Liver (tissue), 9 donors: ENCODE results near the gene ESRRA. TPM values are rescaled to one million over a fixed set of nuclear protein-coding genes. Genes with fewer than 3 reads are reported as not detected.

Source experiments
- DNase-seq: peaks from one replicate; pipeline ENCODE4 v3.0.0-alpha.2; 2017; ENCODE audit warnings: low spot score
- H3K27ac ChIP-seq, 2 donors: one replicate each; pipeline ENCODE4 v1.7.0; 2013; ENCODE audit warnings: inconsistent platforms in 2 of 2, low read length in 2 of 2, control low read depth in 1 of 2, low read depth in 1 of 2, mild to moderate bottlenecking in 1 of 2
- H3K27me3 ChIP-seq, 4 donors: one replicate each; pipeline versions ENCODE4 v1.6.1 to v1.7.0; 2013; ENCODE audit warnings: low read length in 3 of 4, inconsistent platforms in 1 of 4, mild to moderate bottlenecking in 1 of 4, moderate library complexity in 1 of 4; ENCODE audit not compliant: control insufficient read depth in 4 of 4, insufficient read depth in 4 of 4
- H3K36me3 ChIP-seq, 4 donors: one replicate each; pipeline versions ENCODE4 v1.6.1 to v1.7.0; 2013; ENCODE audit warnings: low read length in 3 of 4, mild to moderate bottlenecking in 3 of 4, low read depth in 1 of 4, moderate library complexity in 1 of 4; ENCODE audit not compliant: control insufficient read depth in 4 of 4, insufficient read depth in 3 of 4
- H3K4me1 ChIP-seq, 4 donors: one replicate each; pipeline versions ENCODE4 v1.6.1 to v1.7.0; 2013; ENCODE audit warnings: low read length in 3 of 4, mild to moderate bottlenecking in 3 of 4, moderate library complexity in 1 of 4; ENCODE audit not compliant: control insufficient read depth in 4 of 4, insufficient read depth in 4 of 4
- H3K4me3 ChIP-seq, 3 donors: one replicate each; pipeline versions ENCODE4 v1.6.1 to v1.7.0; 2013; ENCODE audit warnings: low read length in 3 of 3, control low read depth in 1 of 3, low read depth in 1 of 3, mild to moderate bottlenecking in 1 of 3
- H3K9ac ChIP-seq, 2 donors: one replicate each; pipeline ENCODE4 v1.7.0; 2013; ENCODE audit warnings: low read length in 2 of 2, mild to moderate bottlenecking in 2 of 2, moderate library complexity in 2 of 2, control low read depth in 1 of 2, low read depth in 1 of 2
- H3K9me3 ChIP-seq, 4 donors: one replicate each; pipeline versions ENCODE4 v1.6.1 to v1.7.0; 2013; ENCODE audit warnings: low read length in 3 of 4; ENCODE audit not compliant: control insufficient read depth in 4 of 4
- EGR1 ChIP-seq, 2 donors: IDR thresholded peaks; 2 replicates each; pipeline ENCODE4 v1.6.1; 2016 to 2018; ENCODE audit warnings: antibody characterized with exemption in 2 of 2, low read depth in 2 of 2
- FOXA1 ChIP-seq: IDR thresholded peaks from 2 replicates; pipeline ENCODE4 v1.6.1; 2016; ENCODE audit warnings: antibody characterized with exemption
- FOXA2 ChIP-seq: IDR thresholded peaks from 2 replicates; pipeline ENCODE4 v1.6.1; 2016; ENCODE audit warnings: antibody characterized with exemption
- GABPA ChIP-seq, 2 donors: IDR thresholded peaks in 1 of 2; conservative IDR thresholded peaks in 1 of 2; 2 replicates each; pipeline ENCODE4 v1.6.1; 2016; ENCODE audit warnings: antibody characterized with exemption in 2 of 2, mild to moderate bottlenecking in 1 of 2, moderate library complexity in 1 of 2
- HNF4A ChIP-seq, 2 donors: conservative IDR thresholded peaks; 2 replicates each; pipeline ENCODE4 v1.6.1; 2016; ENCODE audit warnings: antibody characterized with exemption in 2 of 2, mild to moderate bottlenecking in 2 of 2
- HNF4G ChIP-seq: IDR thresholded peaks from 2 replicates; pipeline ENCODE4 v1.6.1; 2016; ENCODE audit warnings: antibody characterized with exemption
- JUND ChIP-seq, 2 donors: IDR thresholded peaks; 2 replicates each; pipeline ENCODE4 v1.6.1; 2016; ENCODE audit warnings: antibody characterized with exemption in 2 of 2
- NR2F2 ChIP-seq: IDR thresholded peaks from 2 replicates; pipeline ENCODE4 v1.6.1; 2016; ENCODE audit warnings: antibody characterized with exemption
- RAD21 ChIP-seq, 2 donors: IDR thresholded peaks; 2 replicates each; pipeline ENCODE4 v1.6.1; 2016; ENCODE audit warnings: antibody characterized with exemption in 2 of 2, mild to moderate bottlenecking in 2 of 2
- RXRA ChIP-seq, 2 donors: IDR thresholded peaks; 2 replicates each; pipeline ENCODE4 v1.6.1; 2017 to 2018; ENCODE audit warnings: antibody characterized with exemption in 2 of 2, mild to moderate bottlenecking in 1 of 2
- SP1 ChIP-seq: IDR thresholded peaks from 2 replicates; pipeline ENCODE4 v1.6.1; 2018; ENCODE audit warnings: antibody characterized with exemption, mild to moderate bottlenecking
- TAF1 ChIP-seq: conservative IDR thresholded peaks from 2 replicates; pipeline ENCODE4 v1.6.1; 2016; ENCODE audit warnings: antibody characterized with exemption, mild to moderate bottlenecking
- YY1 ChIP-seq: IDR thresholded peaks from 2 replicates; pipeline ENCODE4 v1.6.1; 2016; ENCODE audit warnings: antibody characterized with exemption, mild to moderate bottlenecking
- WGBS: extraction: QIAGEN DNeasy Blood & Tissue Kit; methylation state at CpG from one replicate; pipeline ENCODE4 v1.1.7; 2013; 5-methylcytosine and 5-hydroxymethylcytosine counted together
- polyA plus RNA-seq, 2 donors: library from polyadenylated mRNA; stranded (reverse) in 1 of 2; unstranded in 1 of 2; fragments of 200-250 nt in 1 of 2; fragments of >200 nt in 1 of 2; fragmentation: Nextera tagmentation in 1 of 2; extraction: Ambion mirVana in 1 of 2; gene quantifications; one replicate each; pipeline versions ENCODE4 v1.2.1 to v1.2.3, GENCODE V29; 2013 to 2015
- total RNA-seq, 2 donors: library from RNA; depleted of rRNA; stranded (reverse); fragments of >200 nt; gene quantifications; one replicate each; pipeline ENCODE4 v1.2.3, GENCODE V29; 2014
- TF ChIP-seq, protein P1 (sequence below): IDR thresholded peaks from 2 replicates; pipeline ENCODE4 v1.6.1; 2016; ENCODE audit warnings: antibody characterized with exemption
- TF ChIP-seq, protein P2 (sequence below): IDR thresholded peaks from 2 replicates; pipeline ENCODE4 v1.6.1; 2016; ENCODE audit warnings: antibody characterized with exemption
- TF ChIP-seq, protein P3 (sequence below): IDR thresholded peaks from 2 replicates; pipeline ENCODE4 v1.6.1; 2016; ENCODE audit warnings: antibody characterized with exemption, mild to moderate bottlenecking
- TF ChIP-seq, protein P4 (sequence below): fragments of 150-350 bp; IDR thresholded peaks from 2 replicates; pipeline ENCODE4 v1.5.1; 2017; ENCODE audit warnings: improper control_type of control experiment, low read depth, low read length; ENCODE audit not compliant: missing input control
- TF ChIP-seq, protein P5 (sequence below): IDR thresholded peaks from 2 replicates; pipeline ENCODE4 v1.6.1; 2016; ENCODE audit warnings: antibody characterized with exemption
- donor health status: healthy.
- donor health status: healthy.
- donor health status: healthy.
- donor health status: healthy.
- donor health status: healthy.

ESRRA gene
- total and polyA plus RNA-seq, 4 donors, result 13.9 to 64.8 (median 37.5) TPM

DNA sequence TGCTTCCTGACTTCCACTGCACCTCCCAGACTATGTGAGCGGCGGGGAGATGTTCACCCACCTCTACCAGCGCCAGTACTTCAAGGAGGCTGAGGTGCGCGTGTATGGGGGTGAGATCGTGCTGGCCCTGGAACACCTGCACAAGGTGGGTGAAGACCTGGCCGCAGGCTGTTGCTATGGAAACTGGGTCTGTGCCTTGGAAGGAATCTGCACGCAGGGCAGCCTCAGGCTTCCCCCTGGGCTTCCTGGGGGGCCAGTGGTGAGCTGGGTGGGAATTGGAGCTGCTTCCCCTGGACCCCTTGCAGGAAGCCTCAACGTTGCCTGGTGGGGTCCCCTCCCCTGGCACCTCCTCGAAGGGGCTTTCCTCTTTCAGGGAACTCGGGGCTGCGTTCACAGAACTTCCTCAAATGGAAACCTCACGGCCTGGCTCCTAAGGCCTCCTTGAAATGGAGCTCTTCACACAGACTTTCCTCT lies 55.2 kb downstream of the ESRRA start:
- Histone ChIP-seq H3K9me3 (no peaks in the 10 kb centered on the region), H3K36me3 (peaks cover 9 to 32% (median 21%) of the 10 kb centered on the region in 4 donors), H3K4me1 (peaks cover 9 to 23% (median 17%) of the 10 kb centered on the region in 4 donors), H3K9ac (no peak overlapping the region), H3K27me3 (no peaks in the 10 kb centered on the region), H3K4me3 (no peak overlapping the region), H3K27ac (no peak overlapping the region)
- TF ChIP-seq JUND (IDR thresholded peaks at IDR 0.05) (no peak), SP1 (no peak), FOXA2 (no peak), EGR1 (IDR thresholded peaks at IDR 0.05; ENCODE audit: low read depth in 2 of 2) (no peak), FOXA1 (no peak), HNF4A (conservative IDR thresholded peaks at IDR 0.05) (no peak), TAF1 (no peak), RAD21 (IDR thresholded peaks at IDR 0.05) (no peak), HNF4G (no peak), NR2F2 (no peak), GABPA (IDR thresholded peaks at IDR 0.05 in 1 of 2, conservative IDR thresholded peaks at IDR 0.05 in 1 of 2) (no peak), YY1 (no peak), RXRA (IDR thresholded peaks at IDR 0.05) (no peak)
- TF ChIP-seq, protein P1, sequence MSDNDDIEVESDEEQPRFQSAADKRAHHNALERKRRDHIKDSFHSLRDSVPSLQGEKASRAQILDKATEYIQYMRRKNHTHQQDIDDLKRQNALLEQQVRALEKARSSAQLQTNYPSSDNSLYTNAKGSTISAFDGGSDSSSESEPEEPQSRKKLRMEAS, result no peak
- TF ChIP-seq, protein P2, sequence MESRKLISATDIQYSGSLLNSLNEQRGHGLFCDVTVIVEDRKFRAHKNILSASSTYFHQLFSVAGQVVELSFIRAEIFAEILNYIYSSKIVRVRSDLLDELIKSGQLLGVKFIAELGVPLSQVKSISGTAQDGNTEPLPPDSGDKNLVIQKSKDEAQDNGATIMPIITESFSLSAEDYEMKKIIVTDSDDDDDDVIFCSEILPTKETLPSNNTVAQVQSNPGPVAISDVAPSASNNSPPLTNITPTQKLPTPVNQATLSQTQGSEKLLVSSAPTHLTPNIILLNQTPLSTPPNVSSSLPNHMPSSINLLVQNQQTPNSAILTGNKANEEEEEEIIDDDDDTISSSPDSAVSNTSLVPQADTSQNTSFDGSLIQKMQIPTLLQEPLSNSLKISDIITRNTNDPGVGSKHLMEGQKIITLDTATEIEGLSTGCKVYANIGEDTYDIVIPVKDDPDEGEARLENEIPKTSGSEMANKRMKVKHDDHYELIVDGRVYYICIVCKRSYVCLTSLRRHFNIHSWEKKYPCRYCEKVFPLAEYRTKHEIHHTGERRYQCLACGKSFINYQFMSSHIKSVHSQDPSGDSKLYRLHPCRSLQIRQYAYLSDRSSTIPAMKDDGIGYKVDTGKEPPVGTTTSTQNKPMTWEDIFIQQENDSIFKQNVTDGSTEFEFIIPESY, result no peak
- TF ChIP-seq, protein P3, sequence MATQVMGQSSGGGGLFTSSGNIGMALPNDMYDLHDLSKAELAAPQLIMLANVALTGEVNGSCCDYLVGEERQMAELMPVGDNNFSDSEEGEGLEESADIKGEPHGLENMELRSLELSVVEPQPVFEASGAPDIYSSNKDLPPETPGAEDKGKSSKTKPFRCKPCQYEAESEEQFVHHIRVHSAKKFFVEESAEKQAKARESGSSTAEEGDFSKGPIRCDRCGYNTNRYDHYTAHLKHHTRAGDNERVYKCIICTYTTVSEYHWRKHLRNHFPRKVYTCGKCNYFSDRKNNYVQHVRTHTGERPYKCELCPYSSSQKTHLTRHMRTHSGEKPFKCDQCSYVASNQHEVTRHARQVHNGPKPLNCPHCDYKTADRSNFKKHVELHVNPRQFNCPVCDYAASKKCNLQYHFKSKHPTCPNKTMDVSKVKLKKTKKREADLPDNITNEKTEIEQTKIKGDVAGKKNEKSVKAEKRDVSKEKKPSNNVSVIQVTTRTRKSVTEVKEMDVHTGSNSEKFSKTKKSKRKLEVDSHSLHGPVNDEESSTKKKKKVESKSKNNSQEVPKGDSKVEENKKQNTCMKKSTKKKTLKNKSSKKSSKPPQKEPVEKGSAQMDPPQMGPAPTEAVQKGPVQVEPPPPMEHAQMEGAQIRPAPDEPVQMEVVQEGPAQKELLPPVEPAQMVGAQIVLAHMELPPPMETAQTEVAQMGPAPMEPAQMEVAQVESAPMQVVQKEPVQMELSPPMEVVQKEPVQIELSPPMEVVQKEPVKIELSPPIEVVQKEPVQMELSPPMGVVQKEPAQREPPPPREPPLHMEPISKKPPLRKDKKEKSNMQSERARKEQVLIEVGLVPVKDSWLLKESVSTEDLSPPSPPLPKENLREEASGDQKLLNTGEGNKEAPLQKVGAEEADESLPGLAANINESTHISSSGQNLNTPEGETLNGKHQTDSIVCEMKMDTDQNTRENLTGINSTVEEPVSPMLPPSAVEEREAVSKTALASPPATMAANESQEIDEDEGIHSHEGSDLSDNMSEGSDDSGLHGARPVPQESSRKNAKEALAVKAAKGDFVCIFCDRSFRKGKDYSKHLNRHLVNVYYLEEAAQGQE, result no peak
- TF ChIP-seq, protein P4, sequence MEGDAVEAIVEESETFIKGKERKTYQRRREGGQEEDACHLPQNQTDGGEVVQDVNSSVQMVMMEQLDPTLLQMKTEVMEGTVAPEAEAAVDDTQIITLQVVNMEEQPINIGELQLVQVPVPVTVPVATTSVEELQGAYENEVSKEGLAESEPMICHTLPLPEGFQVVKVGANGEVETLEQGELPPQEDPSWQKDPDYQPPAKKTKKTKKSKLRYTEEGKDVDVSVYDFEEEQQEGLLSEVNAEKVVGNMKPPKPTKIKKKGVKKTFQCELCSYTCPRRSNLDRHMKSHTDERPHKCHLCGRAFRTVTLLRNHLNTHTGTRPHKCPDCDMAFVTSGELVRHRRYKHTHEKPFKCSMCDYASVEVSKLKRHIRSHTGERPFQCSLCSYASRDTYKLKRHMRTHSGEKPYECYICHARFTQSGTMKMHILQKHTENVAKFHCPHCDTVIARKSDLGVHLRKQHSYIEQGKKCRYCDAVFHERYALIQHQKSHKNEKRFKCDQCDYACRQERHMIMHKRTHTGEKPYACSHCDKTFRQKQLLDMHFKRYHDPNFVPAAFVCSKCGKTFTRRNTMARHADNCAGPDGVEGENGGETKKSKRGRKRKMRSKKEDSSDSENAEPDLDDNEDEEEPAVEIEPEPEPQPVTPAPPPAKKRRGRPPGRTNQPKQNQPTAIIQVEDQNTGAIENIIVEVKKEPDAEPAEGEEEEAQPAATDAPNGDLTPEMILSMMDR, result no peak
- 85% methylated on average over 13 of the region's 13 CpGs for WGBS
- DNase-seq, result no peak

DNA sequence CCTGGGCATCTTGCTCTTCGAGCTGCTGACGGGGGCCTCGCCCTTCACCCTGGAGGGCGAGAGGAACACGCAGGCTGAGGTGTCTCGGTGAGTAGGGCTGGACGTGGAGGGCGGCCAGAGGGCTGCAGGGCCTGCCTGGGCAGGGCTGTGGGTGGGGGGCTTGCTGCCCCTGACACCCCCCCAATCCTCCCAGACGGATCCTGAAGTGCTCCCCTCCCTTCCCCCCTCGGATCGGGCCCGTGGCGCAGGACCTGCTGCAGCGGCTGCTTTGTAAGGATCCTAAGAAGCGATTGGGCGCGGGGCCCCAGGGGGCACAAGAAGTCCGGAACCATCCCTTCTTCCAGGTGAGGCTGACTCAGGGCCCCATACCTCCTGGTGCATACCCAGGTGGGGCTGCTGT lies 56.3 kb downstream of the ESRRA start:
- Histone ChIP-seq H3K4me1 (peaks cover 9 to 22% (median 16%) of the 10 kb centered on the region in 4 donors), H3K9me3 (no peaks in the 10 kb centered on the region), H3K9ac (no peak overlapping the region), H3K27ac (no peak overlapping the region), H3K27me3 (no peaks in the 10 kb centered on the region), H3K36me3 (peaks cover 15 to 37% (median 26%) of the 10 kb centered on the region in 4 donors), H3K4me3 (no peak overlapping the region)
- WGBS, result 94% methylated on average over 18 of the region's 18 CpGs
- DNase-seq, result no peak
- TF ChIP-seq RXRA (IDR thresholded peaks at IDR 0.05) (no peak), EGR1 (IDR thresholded peaks at IDR 0.05; ENCODE audit: low read depth in 2 of 2) (no peak), NR2F2 (no peak), RAD21 (IDR thresholded peaks at IDR 0.05) (no peak), HNF4G (no peak)
- TF ChIP-seq, protein P4, result no peak
- TF ChIP-seq, protein P5, sequence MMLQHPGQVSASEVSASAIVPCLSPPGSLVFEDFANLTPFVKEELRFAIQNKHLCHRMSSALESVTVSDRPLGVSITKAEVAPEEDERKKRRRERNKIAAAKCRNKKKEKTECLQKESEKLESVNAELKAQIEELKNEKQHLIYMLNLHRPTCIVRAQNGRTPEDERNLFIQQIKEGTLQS, result no peak
- TF ChIP-seq, protein P3, result no peak
- TF ChIP-seq, protein P1, result no peak
